ENCODE measurements around the gene PPP1R3F.

Gene PPP1R3F

GRCh38 chrX:49266523-49267445, 2.8 kb upstream of the PPP1R3F start:
- H3K4me3 ChIP-seq (ENCODE audit: insufficient read length, low read depth) = no peak overlapping the region
- H3K27me3 ChIP-seq (ENCODE audit: insufficient read depth, insufficient read length) = no peaks in the 10 kb centered on the region
- no peak for DNase-seq (ENCODE audit: low read depth, low spot score)
- peaks cover 8% of the 10 kb centered on the region for H3K4me1 ChIP-seq (ENCODE audit: insufficient read depth, insufficient read length)
- no peaks in the 10 kb centered on the region for H3K9me3 ChIP-seq (ENCODE audit: insufficient read depth, low read length)
- H3K36me3 ChIP-seq (ENCODE audit: insufficient read depth, insufficient read length, low read length) = peaks cover 14% of the 10 kb centered on the region
- TF ChIP-seq SUZ12 (IDR thresholded peaks at IDR 0.05; ENCODE audit: extremely low read depth, insufficient read depth, insufficient read length) (no peak), ZNF274 (IDR thresholded peaks at IDR 0.05; ENCODE audit: low read depth, low read length) (no peak), YY1 (IDR thresholded peaks at IDR 0.05; ENCODE audit: insufficient read depth, insufficient read length) (no peak)
- H3K9ac ChIP-seq (ENCODE audit: insufficient read length, low read depth) = no peak overlapping the region

- Histone ChIP-seq H3K36me3 (ENCODE audit: insufficient read depth, insufficient read length, low read length) (peaks cover 32% of the 10 kb centered on the region), H3K9ac (ENCODE audit: insufficient read length, low read depth) (peak overlapping the region; percentile 79), H3K9me3 (ENCODE audit: insufficient read depth, low read length) (no peaks in the 10 kb centered on the region), H3K4me3 (ENCODE audit: insufficient read length, low read depth) (peak overlapping the region; percentile 74), H3K27me3 (ENCODE audit: insufficient read depth, insufficient read length) (no peaks in the 10 kb centered on the region), H3K4me1 (ENCODE audit: insufficient read depth, insufficient read length) (peaks cover 10% of the 10 kb centered on the region)
- no peak for DNase-seq (ENCODE audit: low read depth, low spot score)
- no peak for TF ChIP-seq YY1 (IDR thresholded peaks at IDR 0.05; ENCODE audit: insufficient read depth, insufficient read length)
- no peak for TF ChIP-seq ZNF274 (IDR thresholded peaks at IDR 0.05; ENCODE audit: low read depth, low read length)
Measured at GRCh38 chrX:49268702-49269009, 937 bp upstream of the PPP1R3F start.

GRCh38 chrX:49269010-49269766, 405 bp upstream of the PPP1R3F start:
- no peaks in the 10 kb centered on the region for H3K27me3 ChIP-seq (ENCODE audit: insufficient read depth, insufficient read length)
- H3K36me3 ChIP-seq (ENCODE audit: insufficient read depth, insufficient read length, low read length) = peaks cover 37% of the 10 kb centered on the region
- peak overlapping the region; percentile 89 for H3K9ac ChIP-seq (ENCODE audit: insufficient read length, low read depth)
- peak; percentile 96 for DNase-seq (ENCODE audit: low read depth, low spot score)
- peak overlapping the region; percentile 78 for H3K4me3 ChIP-seq (ENCODE audit: insufficient read length, low read depth)
- TF ChIP-seq YY1 (IDR thresholded peaks at IDR 0.05; ENCODE audit: insufficient read depth, insufficient read length) (no peak), ZNF274 (IDR thresholded peaks at IDR 0.05; ENCODE audit: low read depth, low read length) (no peak), SUZ12 (IDR thresholded peaks at IDR 0.05; ENCODE audit: extremely low read depth, insufficient read depth, insufficient read length) (no peak)
- H3K4me1 ChIP-seq (ENCODE audit: insufficient read depth, insufficient read length) = peaks cover 10% of the 10 kb centered on the region
- no peaks in the 10 kb centered on the region for H3K9me3 ChIP-seq (ENCODE audit: insufficient read depth, low read length)

- Histone ChIP-seq H3K4me3 (ENCODE audit: insufficient read length, low read depth) (peak overlapping the region; percentile 78), H3K9ac (ENCODE audit: insufficient read length, low read depth) (peak overlapping the region; percentile 81), H3K27me3 (ENCODE audit: insufficient read depth, insufficient read length) (no peaks in the 10 kb centered on the region), H3K36me3 (ENCODE audit: insufficient read depth, insufficient read length, low read length) (peaks cover 48% of the 10 kb centered on the region), H3K4me1 (ENCODE audit: insufficient read depth, insufficient read length) (peaks cover 10% of the 10 kb centered on the region), H3K9me3 (ENCODE audit: insufficient read depth, low read length) (no peaks in the 10 kb centered on the region)
- TF ChIP-seq ZNF274 (IDR thresholded peaks at IDR 0.05; ENCODE audit: low read depth, low read length) (no peak), SUZ12 (IDR thresholded peaks at IDR 0.05; ENCODE audit: extremely low read depth, insufficient read depth, insufficient read length) (no peak), YY1 (IDR thresholded peaks at IDR 0.05; ENCODE audit: insufficient read depth, insufficient read length) (no peak)
- no peak for DNase-seq (ENCODE audit: low read depth, low spot score)
Measured at GRCh38 chrX:49270249-49270921, 792 bp downstream of the PPP1R3F start.

- Histone ChIP-seq H3K4me1 (ENCODE audit: insufficient read depth, insufficient read length) (peaks cover 10% of the 10 kb centered on the region), H3K4me3 (ENCODE audit: insufficient read length, low read depth) (no peak overlapping the region), H3K9me3 (ENCODE audit: insufficient read depth, low read length) (no peaks in the 10 kb centered on the region), H3K27me3 (ENCODE audit: insufficient read depth, insufficient read length) (no peaks in the 10 kb centered on the region), H3K36me3 (ENCODE audit: insufficient read depth, insufficient read length, low read length) (peaks cover 57% of the 10 kb centered on the region), H3K9ac (ENCODE audit: insufficient read length, low read depth) (no peak overlapping the region)
- no peak for TF ChIP-seq SUZ12 (IDR thresholded peaks at IDR 0.05; ENCODE audit: extremely low read depth, insufficient read depth, insufficient read length)
- TF ChIP-seq YY1 (IDR thresholded peaks at IDR 0.05; ENCODE audit: insufficient read depth, insufficient read length) = no peak
- TF ChIP-seq ZNF274 (IDR thresholded peaks at IDR 0.05; ENCODE audit: low read depth, low read length) = no peak
- DNase-seq (ENCODE audit: low read depth, low spot score) = no peak
Measured at GRCh38 chrX:49271341-49271740, 1.7 kb downstream of the PPP1R3F start.

GRCh38 chrX:49272421-49272820, 2.8 kb downstream of the PPP1R3F start:
- no peak for TF ChIP-seq YY1 (IDR thresholded peaks at IDR 0.05; ENCODE audit: insufficient read depth, insufficient read length)
- TF ChIP-seq SUZ12 (IDR thresholded peaks at IDR 0.05; ENCODE audit: extremely low read depth, insufficient read depth, insufficient read length) = no peak
- TF ChIP-seq ZNF274 (IDR thresholded peaks at IDR 0.05; ENCODE audit: low read depth, low read length) = no peak
- Histone ChIP-seq H3K27me3 (ENCODE audit: insufficient read depth, insufficient read length) (no peaks in the 10 kb centered on the region), H3K9ac (ENCODE audit: insufficient read length, low read depth) (peak overlapping the region; percentile 9), H3K4me1 (ENCODE audit: insufficient read depth, insufficient read length) (peaks cover 10% of the 10 kb centered on the region), H3K9me3 (ENCODE audit: insufficient read depth, low read length) (no peaks in the 10 kb centered on the region), H3K4me3 (ENCODE audit: insufficient read length, low read depth) (no peak overlapping the region), H3K36me3 (ENCODE audit: insufficient read depth, insufficient read length, low read length) (peaks cover 63% of the 10 kb centered on the region)
- no peak for DNase-seq (ENCODE audit: low read depth, low spot score)

All from NT2/D1 (cell line).